ENCODE data around the gene COX6B2. TPM values are rescaled to one million over a fixed set of nuclear protein-coding genes. Genes with fewer than 3 reads are reported as not detected.

COX6B2 gene
- total RNA-seq, 1 experiment from 2014 or later, result 0.80 TPM

DNA sequence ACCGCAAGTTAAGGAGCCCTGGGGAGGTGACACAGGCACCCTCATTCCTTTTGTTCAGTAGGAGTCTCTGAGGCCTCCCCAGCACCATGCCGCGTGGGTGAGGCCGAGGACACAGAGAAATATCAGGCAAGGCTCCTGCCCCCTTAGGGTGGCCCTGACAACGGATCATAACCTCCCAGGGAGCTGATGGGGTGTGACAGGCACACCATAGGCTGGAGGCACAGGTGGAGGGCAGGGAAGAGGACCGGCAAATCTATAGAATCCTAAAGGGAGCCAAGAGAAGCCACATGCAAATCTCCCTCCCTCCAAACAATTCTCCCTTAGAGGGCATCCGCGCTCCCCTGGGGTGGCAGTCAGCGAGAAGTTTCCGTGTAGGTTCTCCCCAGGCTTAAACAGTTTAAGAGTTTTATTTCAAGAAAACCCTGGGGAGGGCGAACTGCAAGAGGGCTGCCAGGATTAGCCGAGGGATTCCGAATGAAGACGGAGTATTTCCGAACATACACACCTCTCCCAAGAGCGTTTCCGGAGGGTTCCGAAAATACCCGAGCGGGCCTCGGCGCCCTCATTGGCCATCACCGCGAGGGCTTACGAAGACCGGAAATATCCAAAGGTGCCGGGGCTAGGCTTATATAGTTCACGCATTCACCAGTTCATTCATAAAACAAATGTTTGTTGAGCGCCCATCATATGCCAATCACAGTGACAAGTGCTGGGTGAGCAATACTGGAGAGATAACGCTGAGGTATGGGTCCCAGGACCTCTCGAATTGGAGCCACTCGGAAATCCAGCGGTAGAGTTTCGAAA is 30.6 kb upstream of the COX6B2 start:
- TSS peak; percentile 75 for BruUV-seq (replicated peaks)
- DNase-seq, result peak; percentile 99

DNA sequence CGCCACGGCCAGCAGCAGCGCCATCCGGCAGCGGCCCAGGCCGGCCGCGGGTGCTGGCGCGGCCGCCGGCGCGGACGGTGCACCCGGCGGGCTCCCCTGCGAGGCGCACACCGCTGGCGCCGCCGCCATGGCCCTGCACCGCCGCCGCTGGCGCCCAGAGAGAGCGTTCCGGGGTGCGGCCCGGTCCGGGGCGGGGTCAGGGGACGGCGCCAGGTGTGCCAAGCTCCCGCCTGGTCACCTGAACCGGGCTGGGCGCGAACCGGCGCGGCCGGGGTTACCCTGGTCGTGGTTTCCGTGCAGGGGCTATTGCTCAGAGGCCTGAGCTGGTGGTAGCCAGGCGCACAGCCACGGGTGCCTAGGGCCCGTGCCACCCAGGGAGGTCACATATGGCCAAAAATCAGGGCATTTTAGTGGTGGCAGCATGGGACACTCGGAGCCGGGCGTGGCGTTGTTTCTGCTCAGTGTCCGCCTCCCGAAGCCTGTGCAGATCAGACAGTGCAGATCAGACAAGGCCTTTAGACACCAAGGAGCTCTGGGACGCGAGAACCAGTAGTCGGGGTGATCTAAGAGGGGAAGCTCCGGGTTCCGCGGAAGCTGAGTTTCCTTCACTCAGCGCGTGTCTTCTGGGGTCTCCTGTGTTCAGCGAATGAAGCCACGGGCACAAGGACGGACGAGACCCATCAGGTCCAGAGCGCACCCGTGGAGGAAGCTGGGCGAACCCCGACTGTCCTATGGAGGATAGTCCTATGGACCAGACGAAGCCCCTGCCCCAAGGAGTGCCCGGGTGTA is 29.8 kb upstream of the COX6B2 start, which contains the start of gene TMEM238:
Gene TMEM238 (minus strand): TSS at position 162 of the 789 bp plus-strand sequence. CDS start 33 bp downstream, at position 129.
- Histone ChIP-seq H4K20me1 (ENCODE audit: low read length) (peaks cover 33% of the 10 kb centered on the region), H3K27ac (ENCODE audit: low read length) (peak within 1 kb of the TSS; percentile 54), H3F3A (ENCODE audit: low read length, unreplicated experiment) (peaks cover 7% of the 10 kb centered on the region), H3K79me2 (ENCODE audit: low read length) (peaks cover 67% of the 10 kb centered on the region), H3K27me3 (ENCODE audit: low read length) (no peaks in the 10 kb centered on the region), H3K4me2 (ENCODE audit: low read length) (peak within 1 kb of the TSS; percentile 95), H3K9ac (ENCODE audit: low read length) (peak within 1 kb of the TSS; percentile 95), H2AFZ (ENCODE audit: low read length) (peak within 1 kb of the TSS; percentile 69), H3K4me3 (ENCODE audit: low read length) (peak within 1 kb of the TSS; percentile 98), H3K9me2 (replicated peaks; ENCODE audit: low read length) (no peaks in the 10 kb centered on the region), H3K4me1 (ENCODE audit: insufficient read depth, low read length) (peaks cover 41% of the 10 kb centered on the region), H3K9me3 (ENCODE audit: low read length) (no peaks in the 10 kb centered on the region), H3K36me3 (ENCODE audit: low read depth, low read length) (peaks cover 35% of the 10 kb centered on the region)
- POLR2A ChIA-PET (ENCODE audit: unreplicated experiment), result interaction anchor here (0.6 to 1.4 kb wide), 2 partner anchors 28 to 45 kb away, joined by 3 to 8 read pairs; partner anchors contain the start of gene KMT5C
- TF ChIP-seq, protein P1, sequence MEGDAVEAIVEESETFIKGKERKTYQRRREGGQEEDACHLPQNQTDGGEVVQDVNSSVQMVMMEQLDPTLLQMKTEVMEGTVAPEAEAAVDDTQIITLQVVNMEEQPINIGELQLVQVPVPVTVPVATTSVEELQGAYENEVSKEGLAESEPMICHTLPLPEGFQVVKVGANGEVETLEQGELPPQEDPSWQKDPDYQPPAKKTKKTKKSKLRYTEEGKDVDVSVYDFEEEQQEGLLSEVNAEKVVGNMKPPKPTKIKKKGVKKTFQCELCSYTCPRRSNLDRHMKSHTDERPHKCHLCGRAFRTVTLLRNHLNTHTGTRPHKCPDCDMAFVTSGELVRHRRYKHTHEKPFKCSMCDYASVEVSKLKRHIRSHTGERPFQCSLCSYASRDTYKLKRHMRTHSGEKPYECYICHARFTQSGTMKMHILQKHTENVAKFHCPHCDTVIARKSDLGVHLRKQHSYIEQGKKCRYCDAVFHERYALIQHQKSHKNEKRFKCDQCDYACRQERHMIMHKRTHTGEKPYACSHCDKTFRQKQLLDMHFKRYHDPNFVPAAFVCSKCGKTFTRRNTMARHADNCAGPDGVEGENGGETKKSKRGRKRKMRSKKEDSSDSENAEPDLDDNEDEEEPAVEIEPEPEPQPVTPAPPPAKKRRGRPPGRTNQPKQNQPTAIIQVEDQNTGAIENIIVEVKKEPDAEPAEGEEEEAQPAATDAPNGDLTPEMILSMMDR (conservative IDR thresholded peaks at IDR 0.05; ENCODE audit: low read depth, low read length), result no peak
- TF ChIP-seq EZH2 (IDR thresholded peaks at IDR 0.05; ENCODE audit: low read length, unreplicated experiment) (no peak), EZH2phosphoT487 (IDR thresholded peaks at IDR 0.05; ENCODE audit: borderline replicate concordance, low read length) (no peak)
- ATAC-seq (peak; percentile 41), DNase-seq (peak; percentile 68)
- CTCF ChIA-PET, result interaction anchor here (0.5 to 2.4 kb wide), 8 partner anchors 10 to 224 kb away, joined by 3 to 12 read pairs (median 4); partner anchors contain the start of gene KMT5C
- intact Hi-C loops (cut with micrococcal nuclease), result loop anchor here (2.0 to 10.0 kb wide), 2 partner anchors 46 to 170 kb away; partner anchors contain the start of gene KMT5C
- BruUV-seq (replicated peaks), result no TSS peak

More for the DNA sequence above, 30.6 kb upstream of the COX6B2 start:
- H3K9me3 ChIP-seq (ENCODE audit: low read length), result no peaks in the 10 kb centered on the region
- H3K27ac ChIP-seq (ENCODE audit: low read length), result peak overlapping the region; percentile 54
- POLR2A ChIA-PET (ENCODE audit: unreplicated experiment), result interaction anchor here (1.4 kb wide), 1 partner anchor 46 kb away, joined by 8 read pairs; the partner anchor contains the start of gene KMT5C
- CTCF ChIA-PET, result interaction anchor here (1.0 to 2.4 kb wide), 2 partner anchors 46 to 225 kb away, joined by 3 to 9 read pairs; partner anchors contain the start of gene KMT5C
- peaks cover 41% of the 10 kb centered on the region for H3K4me1 ChIP-seq (ENCODE audit: insufficient read depth, low read length)
- peaks cover 73% of the 10 kb centered on the region for H3K79me2 ChIP-seq (ENCODE audit: low read length)
- peak overlapping the region; percentile 98 for H3K4me3 ChIP-seq (ENCODE audit: low read length)
- ATAC-seq, result peak; percentile 76
- peaks cover 39% of the 10 kb centered on the region for H3K36me3 ChIP-seq (ENCODE audit: low read depth, low read length)
- H4K20me1 ChIP-seq (ENCODE audit: low read length), result peaks cover 41% of the 10 kb centered on the region
- no peaks in the 10 kb centered on the region for H3K27me3 ChIP-seq (ENCODE audit: low read length)
- intact Hi-C loops (cut with micrococcal nuclease), result loop anchor here (2.0 to 10.0 kb wide), 3 partner anchors 46 to 170 kb away; partner anchors contain the start of gene KMT5C
- peak overlapping the region; percentile 63 for H2AFZ ChIP-seq (ENCODE audit: low read length)
- H3F3A ChIP-seq (ENCODE audit: low read length, unreplicated experiment), result peaks cover 7% of the 10 kb centered on the region
- no peaks in the 10 kb centered on the region for H3K9me2 ChIP-seq (replicated peaks; ENCODE audit: low read length)
- H3K4me2 ChIP-seq (ENCODE audit: low read length), result peak overlapping the region; percentile 90
- TF ChIP-seq EZH2 (IDR thresholded peaks at IDR 0.05; ENCODE audit: low read length, unreplicated experiment) (no peak), EZH2phosphoT487 (IDR thresholded peaks at IDR 0.05; ENCODE audit: borderline replicate concordance, low read length) (no peak)
- TF ChIP-seq, protein P1 (conservative IDR thresholded peaks at IDR 0.05; ENCODE audit: low read depth, low read length), result no peak
- H3K9ac ChIP-seq (ENCODE audit: low read length), result peak overlapping the region; percentile 95

Measured in PC-3 (cell line).